Activated naive CD4-positive, alpha-beta T cell treated with anti-CD3 and anti-CD28 coated beads, Interleukin-2, amount 50 U/mL, for 16 hours (primary cell): Measurements from ENCODE around the gene MPST.
A peak's percentile ranks its signal among the peaks of the same experiment; 100 is the strongest.
"Not testable (repeated sequence)": the region's sequence is repeated elsewhere in the genome, so short reads cannot be mapped to it uniquely, and the experiment has no call there.

ENCODE experiments used
- DNase-seq: peaks from one replicate; pipeline ENCODE4 v3.0.0-alpha.2; 2020

MPST gene

GRCh38 chr22:37019309-37020191, at the start of gene MPST, which contains the start of gene TST:
MPST (plus strand) TSS chr22:37019742; CDS start chr22:37019837, 95 bp downstream.
TST (minus strand) TSS chr22:37019447; CDS start chr22:37018732, 715 bp downstream.
- DNase-seq: peak; percentile 40

DNA sequence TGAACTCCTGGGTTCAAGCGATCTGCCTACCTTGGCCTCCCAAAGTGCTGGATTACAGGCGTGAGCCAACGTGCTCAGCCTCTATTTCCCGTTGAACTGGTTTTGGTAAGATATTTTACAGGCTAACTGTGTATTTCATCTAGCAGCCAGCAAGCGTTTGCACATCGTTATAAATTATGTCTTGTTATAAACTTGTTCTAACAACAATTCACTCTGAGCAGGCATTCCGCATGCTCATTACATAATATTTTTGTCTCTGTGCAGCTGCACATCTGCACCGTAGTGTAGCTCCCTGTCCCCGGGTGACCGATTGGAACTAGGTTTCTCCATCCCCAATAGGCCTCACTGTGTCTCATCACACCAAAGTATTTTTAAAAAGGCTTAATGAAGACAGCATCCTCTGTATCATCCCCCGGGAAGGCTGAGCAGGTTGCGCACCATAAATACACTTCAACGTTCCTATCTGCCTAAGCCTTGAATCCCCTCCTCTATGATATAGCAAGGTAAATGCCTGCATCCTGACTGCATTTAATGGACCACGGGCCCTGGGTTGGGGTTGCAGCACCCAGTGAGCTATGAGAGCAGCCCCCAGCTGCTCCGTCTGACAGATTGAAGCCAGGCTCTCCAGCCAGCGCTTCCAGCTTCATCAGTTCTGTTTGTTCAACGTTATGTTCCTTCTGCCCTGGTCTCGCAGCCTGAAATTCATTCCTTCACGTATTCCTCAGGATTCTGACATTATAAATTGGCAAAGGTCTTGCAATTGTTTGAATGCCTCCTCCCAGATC, 48.0 kb upstream of the MPST start:
- DNase-seq: no peak

GRCh38 chr22:36976606-36977005, 42.9 kb upstream of the MPST start:
- DNase-seq: no peak

DNA sequence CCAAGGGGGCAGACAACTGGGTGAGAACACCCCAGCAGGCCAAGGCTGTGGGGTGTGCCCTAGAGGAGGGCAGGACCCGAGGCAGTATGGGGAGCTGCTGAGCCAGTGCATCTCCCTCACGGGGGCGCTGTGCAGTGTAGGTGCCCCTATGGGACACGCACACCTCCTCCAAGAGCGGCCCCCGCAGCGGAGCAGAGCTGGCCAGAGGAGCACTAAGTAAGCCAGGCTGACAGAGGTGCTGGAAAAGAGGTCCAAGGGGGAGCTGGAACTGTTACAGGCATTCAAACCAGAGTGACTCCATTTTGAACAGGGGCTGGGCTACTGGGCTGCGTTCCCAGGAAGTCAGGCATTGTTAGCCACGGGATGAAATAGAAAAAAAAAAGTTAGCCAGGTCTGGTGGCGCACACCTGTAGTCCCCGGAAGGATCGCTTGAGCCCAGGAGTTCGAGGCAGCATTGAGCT, 42.1 kb upstream of the MPST start:
- peak; percentile 87 for DNase-seq

DNA sequence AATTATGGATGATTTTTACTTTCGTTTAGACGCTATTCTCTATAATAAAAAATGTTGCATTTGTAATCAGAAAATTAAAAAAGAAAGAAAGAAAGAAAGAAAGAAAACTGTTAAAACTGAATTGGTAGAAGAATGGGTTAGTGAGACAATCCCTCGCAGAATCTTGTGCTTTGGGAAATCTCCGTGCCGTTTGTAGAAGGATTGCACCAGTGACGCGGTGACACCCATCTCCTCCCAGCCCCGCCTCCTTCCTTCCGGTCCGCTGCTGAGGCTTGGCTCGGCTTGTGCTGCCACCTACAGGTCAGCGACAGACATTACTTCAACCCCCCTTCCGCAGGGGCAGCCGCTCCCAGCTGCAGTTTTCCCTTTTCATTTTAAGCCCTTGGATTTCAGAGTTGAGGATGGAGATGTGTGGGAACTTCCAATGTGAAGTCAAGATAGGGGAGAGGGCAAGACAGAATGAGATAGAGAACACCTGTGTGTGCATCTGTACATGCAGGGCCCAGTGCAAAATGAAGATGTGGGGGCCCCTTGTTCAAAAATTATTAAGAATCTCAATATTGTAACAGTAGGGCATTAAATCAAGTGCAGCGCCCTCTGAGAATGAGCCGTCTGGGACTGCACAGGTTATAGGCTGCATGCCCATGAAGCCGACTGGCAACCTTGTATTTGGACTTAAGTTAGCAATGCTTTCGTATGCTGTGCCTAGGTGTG, 41.4 kb upstream of the MPST start:
- peak; percentile 91 for DNase-seq

GRCh38 chr22:36979016-36979910, 40.3 kb upstream of the MPST start:
- DNase-seq: no peak

DNA sequence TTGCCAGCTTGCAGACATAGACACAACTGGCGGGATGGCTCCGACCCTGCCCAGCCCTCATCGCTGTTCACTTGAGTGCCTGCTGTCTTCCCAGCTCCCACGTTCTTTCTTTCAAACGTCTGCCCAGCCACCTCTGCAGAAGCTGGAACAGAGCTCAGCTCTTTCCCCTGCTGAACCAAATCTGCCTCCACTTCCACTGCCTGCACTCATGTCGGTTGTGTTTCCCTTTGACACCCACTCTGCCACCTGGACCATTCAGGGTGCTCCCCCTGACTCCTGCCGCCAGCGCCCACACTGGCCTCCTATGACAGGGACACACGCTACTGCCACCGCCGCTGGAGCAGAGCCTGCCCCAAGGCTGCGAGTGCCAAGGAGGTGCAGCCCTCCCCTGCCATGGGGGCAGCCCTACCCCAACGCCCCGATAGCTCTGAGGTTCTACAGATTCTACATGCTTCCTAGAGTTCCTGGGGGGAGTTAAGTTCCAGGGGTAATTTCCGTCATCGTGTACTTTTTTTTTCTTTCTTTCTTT, 38.2 kb upstream of the MPST start:
- DNase-seq: no peak

GRCh38 chr22:36982136-36982535, 37.4 kb upstream of the MPST start:
- no peak for DNase-seq

DNA sequence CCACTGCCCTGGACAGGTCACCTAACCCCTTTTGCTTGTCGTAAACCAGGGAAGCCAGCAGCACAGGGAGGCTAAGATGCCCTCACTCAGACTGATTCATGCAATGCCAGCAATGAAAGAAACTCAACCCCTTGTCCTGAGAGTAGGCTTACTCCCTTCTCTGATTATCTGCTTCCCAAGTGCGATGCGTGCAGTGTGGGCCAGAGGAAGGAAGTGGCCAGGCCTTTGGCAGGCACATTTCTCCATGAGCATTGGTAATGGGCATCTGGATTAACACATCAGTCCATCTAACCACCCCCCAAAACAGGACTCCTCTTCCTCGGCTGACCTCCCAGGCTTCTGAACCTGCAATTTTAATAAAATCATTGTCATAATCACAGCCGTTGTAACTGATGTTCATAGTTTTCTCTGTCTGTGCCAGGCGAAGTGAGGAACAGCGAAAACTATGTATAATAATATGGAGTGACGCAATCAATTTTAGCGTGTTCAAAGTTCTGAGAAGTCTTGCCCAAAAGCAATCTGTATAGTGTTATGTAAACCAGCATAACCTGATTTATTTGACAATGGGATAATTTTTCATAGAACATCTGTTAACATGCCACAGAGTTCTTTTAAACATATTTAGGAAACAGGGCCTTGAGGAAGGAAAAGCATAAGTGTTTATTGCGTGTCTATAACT, 34.2 kb upstream of the MPST start:
- no peak for DNase-seq

DNA sequence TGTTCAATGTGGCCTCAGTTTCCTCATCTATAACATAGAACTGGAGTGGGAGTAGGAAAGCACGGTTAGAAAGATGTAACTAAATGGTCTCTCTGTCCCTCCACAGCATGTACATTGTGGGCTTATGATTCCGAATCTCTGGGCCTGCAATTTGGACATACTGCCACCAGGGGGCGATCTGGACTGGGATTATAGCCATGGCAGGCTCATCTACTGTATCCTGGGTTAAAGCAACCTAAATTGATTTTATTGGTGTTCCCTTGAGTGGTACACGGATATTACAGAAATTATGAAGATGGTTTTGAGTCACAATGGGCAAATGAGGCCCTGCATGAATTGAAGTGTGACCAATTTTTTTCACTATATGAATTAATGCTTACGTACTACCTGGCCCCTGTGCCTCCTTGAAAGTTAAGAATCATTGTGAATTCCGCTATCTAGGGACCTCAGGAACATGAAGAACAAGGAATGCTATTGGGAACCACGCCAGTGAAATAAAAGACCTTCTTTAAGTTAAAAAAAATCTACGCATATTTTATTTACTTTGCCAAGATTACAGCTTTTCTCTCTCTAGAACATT, 33.2 kb upstream of the MPST start:
- DNase-seq: peak; percentile 34

DNA sequence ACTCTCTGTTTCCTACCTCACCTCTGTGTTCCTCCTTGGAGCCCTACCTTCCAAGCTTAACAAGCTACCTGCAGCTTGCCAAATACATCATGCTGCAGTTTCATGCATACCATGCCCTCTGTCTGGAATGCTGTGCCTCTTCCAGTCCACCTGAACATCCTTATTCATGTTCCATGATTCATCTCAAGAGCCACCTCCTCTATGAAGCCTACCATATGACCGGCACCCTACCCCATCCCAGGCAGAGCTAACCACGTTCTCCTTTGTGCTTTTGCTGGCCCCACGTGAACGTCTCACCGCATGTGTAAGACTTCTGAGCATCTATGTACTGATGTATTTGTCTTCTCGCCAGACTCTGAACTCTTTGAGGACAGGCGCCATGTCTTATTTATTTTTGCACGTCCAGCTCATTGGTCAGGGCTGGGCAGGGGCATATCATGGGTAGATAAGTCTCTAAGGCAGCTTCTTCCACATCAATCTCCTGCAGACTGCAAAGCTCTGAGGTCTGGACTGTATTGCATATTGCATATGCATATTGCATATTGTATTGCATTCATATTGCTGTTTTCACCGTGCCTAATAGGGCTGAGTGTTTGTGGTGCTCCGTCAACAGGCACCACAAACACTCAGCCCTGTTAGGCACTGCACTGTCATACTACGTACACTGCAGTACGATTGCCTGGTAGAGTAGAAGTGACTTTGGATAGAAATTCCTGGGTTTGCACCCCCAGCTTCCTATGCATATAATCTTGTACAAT, 31.3 kb upstream of the MPST start:
- DNase-seq: no peak

DNA sequence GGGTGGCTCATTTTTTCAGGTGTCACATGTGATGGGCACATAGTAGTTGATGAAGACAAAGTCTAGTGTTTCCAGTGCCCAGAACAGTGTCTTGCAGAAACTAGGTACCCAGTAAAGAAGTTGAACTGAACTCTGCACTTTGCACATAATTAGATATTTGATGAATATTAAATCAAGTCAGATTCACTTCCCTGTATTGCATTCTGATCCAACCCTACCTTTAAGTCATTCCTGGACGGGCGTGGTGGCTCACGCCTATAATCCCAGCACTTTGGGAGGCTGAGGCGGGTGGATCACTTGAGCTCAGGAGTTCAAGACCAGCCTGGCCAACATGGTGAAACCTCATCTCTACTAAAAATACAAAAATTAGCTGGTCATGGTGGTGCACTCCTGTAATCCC, 30.5 kb upstream of the MPST start:
- not testable (repeated sequence) for DNase-seq

GRCh38 chr22:36990457-36990856, 29.1 kb upstream of the MPST start:
- DNase-seq: no peak

DNA sequence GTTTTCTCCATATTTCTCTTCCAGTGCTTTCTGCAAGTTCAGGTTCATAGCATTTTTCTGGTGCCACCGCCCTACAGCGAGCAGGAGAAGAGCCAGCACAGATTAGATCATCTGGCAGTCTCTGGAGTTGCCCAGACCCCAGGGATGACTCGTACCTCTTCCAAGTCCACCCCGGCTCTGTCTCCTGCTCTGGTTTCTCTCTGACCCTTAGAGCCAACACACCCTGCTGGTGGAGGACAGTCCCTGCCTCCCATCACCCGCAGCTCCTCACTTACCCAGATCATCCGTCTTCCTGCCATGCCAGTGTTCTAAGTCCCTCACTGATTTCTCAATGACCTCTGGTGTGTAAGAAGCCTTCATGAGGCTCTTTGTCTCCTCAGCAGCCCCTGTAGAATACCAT, 28.3 kb upstream of the MPST start:
- no peak for DNase-seq

GRCh38 chr22:36997746-36998145, 21.8 kb upstream of the MPST start:
- DNase-seq: no peak

- no peak for DNase-seq
Observed at GRCh38 chr22:36998620-36999351, 20.8 kb upstream of the MPST start.

GRCh38 chr22:36999463-36999862, 20.1 kb upstream of the MPST start:
- DNase-seq: no peak

DNA sequence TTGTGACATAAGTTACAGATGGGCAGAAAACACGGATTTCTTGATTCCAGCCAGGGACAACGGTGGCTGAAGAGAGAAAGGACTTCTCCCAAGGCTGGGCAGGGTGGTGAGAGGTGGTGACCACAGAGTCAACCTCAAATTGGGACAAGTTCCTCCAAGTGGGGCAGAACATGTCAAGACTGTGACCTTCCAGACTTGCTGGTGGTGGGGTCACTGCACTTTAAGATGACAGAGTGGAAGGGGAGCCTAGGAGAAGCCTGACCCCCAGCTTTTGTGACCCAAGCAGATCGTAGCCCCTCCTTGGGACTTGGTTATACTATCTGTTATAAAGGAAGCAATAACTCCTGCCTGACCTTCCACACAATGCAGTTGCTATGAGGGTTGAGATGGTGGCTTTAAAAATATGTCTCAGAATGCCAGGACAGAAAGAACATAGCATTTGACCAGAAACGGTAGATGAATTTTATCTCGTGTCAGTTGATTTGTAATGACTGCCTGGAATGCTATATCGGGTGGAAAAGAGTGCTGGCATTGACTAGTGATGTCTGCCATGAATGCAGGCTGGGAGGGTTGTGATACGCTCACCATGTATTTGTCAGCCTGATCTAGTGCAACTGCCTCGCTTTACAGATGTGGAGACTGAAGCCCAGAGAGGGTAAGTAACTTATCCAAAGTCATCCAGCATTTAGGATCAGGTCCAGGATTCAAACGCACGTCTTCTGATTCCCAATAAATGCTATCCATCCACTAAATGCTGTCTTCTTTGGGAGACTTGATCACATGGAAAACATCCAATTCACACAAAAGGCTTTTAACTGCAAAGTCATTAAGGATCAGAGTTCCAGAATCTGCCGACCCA, 18.6 kb upstream of the MPST start:
- DNase-seq: no peak
